Medulla oblongata (tissue), 1 donor: ENCODE measurements around the gene DIS3L.
"Not testable (repeated sequence)": the region's sequence is repeated elsewhere in the genome, so short reads cannot be mapped to it uniquely, and the experiment has no call there.

Source experiments
- DNase-seq: peaks from one replicate; pipeline ENCODE4 v3.0.0-alpha.2; 2015; ENCODE audit errors: extremely low spot score

The DIS3L gene

GRCh38 chr15:66293419-66294156 lies at the start of gene DIS3L:
Gene DIS3L, plus strand, starts transcription at chr15:66293568. Its CDS starts 29 bp downstream, at chr15:66293597.
- peak; percentile 49 for DNase-seq

- not testable (repeated sequence) for DNase-seq
Observed at GRCh38 chr15:66245832-66246231, 47.5 kb upstream of the DIS3L start.

- no peak for DNase-seq
Observed at GRCh38 chr15:66246937-66247336, 46.4 kb upstream of the DIS3L start.

GRCh38 chr15:66249605-66250174 lies 43.7 kb upstream of the DIS3L start:
- peak; percentile 45 for DNase-seq

- no peak for DNase-seq
Observed at GRCh38 chr15:66251065-66251789, 42.1 kb upstream of the DIS3L start.

- DNase-seq = peak; percentile 55
Observed at GRCh38 chr15:66251790-66252684, 41.3 kb upstream of the DIS3L start.

GRCh38 chr15:66252685-66253417 lies 40.5 kb upstream of the DIS3L start:
- no peak for DNase-seq

GRCh38 chr15:66253418-66254088 lies 39.8 kb upstream of the DIS3L start, which contains the start of gene MEGF11:
Gene MEGF11, minus strand, starts transcription at chr15:66253750. Its CDS starts 125,347 bp downstream, at chr15:66128403.
- peak; percentile 25 for DNase-seq

GRCh38 chr15:66254089-66254950 lies 39.0 kb upstream of the DIS3L start:
- DNase-seq = no peak

- no peak for DNase-seq
Observed at GRCh38 chr15:66254951-66255676, 38.3 kb upstream of the DIS3L start.

- no peak for DNase-seq
Observed at GRCh38 chr15:66256692-66257091, 36.7 kb upstream of the DIS3L start.

GRCh38 chr15:66261056-66261455 lies 32.3 kb upstream of the DIS3L start:
- no peak for DNase-seq

- DNase-seq = not testable (repeated sequence)
Observed at GRCh38 chr15:66262837-66263236, 30.5 kb upstream of the DIS3L start.

GRCh38 chr15:66264859-66265513 lies 28.4 kb upstream of the DIS3L start:
- DNase-seq = no peak

- no peak for DNase-seq
Observed at GRCh38 chr15:66269326-66270090, 23.9 kb upstream of the DIS3L start.

- no peak for DNase-seq
Observed at GRCh38 chr15:66270932-66271331, 22.4 kb upstream of the DIS3L start.

GRCh38 chr15:66275352-66275751 lies 18.0 kb upstream of the DIS3L start:
- no peak for DNase-seq
